ENCODE data around the gene TXNDC17.
A peak's percentile ranks its signal among the peaks of the same experiment; 100 is the strongest.
"Not testable (repeated sequence)": the region's sequence is repeated elsewhere in the genome, so short reads cannot be mapped to it uniquely, and the experiment has no call there.

The TXNDC17 gene

DNA sequence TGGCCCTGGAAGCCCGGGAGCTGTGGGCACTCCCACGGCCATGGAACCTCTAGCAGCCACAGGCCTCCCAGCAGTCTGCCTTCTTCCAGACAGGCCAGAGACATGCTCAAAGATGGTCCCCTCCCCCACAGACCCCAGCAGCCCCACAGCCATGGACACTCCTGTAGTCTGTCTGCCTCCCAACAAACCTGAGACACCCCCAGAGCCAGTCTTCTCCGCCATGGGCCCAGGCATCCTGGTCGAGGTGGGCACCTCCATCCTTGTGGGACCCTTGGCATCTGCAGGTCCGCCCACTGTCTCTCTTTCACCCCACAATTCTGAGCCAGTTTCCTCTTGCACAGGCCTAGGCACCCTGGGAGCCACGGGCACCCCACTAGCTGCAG is 3.4 kb upstream of the TXNDC17 start:
- no peak for ATAC-seq
- DNase-seq: no peak

DNA sequence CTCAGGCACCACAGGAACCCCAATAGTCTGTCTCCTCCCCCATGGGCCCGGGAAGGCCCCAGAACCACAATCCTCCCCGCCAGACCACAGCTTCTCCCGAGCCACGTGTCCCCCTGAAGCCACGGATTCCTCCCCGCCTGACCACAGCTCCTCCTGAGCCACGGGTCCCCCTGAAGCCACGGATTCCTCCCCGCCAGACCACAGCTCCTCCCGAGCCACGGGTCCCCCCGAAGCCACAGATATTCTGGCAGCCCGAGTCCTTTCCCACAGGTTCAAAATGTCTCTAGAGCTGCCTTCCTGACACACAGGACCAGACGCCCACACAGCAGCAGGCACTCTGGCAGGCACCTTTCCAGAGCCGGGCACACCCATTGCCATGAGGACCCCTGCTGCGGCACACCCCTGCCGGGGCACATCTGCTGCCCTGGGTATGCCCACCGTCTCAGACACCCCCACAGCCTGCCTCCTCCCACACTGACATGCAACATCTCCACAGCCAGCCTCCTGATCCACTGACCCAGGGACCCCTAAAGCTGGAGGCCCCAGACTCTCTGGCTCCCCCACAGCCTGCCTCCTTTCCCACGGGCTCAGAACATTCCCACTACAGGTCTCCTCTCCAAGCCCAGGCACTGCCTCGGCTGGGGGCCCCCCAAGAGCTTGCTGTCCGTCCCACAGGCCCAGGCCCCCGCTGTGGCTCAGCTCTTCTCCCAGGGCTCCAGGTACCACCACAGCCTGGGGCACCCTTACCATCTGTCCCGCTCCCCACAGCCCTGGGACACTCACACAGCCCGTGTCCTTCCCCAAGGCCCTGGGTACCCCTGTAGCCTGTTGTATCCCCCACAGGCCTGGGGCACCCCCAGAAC is 2.6 kb upstream of the TXNDC17 start:
- no peak for DNase-seq
- no peak for ATAC-seq

DNA sequence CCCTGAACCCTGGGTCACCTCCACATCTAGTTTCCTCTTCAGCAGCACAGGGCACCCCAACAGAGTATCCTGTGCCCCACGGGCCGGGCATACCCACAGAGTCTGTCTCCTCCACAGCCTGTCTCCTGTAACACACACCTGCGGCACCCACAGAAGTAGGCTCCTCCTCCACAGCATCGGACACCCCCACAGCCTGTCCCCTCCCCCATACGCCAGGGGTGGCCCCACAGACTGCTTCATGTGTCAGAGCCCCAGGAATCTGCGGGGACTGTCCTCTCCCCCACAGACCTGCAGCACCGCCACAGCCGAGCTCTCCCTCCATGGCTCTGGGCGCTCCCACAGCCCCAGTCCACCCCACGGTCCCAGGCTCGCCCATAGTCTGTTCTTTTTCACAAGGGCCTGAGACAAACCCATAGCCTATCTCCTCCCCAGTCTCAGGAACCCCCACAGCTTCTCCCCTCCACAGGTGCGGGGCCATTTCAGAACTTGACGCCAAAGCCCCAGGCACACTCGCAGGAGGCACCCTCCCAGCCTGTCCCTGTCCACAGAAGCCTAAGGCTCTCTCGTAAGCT is 1.8 kb upstream of the TXNDC17 start:
- no peak for ATAC-seq
- DNase-seq: peak; percentile 24

DNA sequence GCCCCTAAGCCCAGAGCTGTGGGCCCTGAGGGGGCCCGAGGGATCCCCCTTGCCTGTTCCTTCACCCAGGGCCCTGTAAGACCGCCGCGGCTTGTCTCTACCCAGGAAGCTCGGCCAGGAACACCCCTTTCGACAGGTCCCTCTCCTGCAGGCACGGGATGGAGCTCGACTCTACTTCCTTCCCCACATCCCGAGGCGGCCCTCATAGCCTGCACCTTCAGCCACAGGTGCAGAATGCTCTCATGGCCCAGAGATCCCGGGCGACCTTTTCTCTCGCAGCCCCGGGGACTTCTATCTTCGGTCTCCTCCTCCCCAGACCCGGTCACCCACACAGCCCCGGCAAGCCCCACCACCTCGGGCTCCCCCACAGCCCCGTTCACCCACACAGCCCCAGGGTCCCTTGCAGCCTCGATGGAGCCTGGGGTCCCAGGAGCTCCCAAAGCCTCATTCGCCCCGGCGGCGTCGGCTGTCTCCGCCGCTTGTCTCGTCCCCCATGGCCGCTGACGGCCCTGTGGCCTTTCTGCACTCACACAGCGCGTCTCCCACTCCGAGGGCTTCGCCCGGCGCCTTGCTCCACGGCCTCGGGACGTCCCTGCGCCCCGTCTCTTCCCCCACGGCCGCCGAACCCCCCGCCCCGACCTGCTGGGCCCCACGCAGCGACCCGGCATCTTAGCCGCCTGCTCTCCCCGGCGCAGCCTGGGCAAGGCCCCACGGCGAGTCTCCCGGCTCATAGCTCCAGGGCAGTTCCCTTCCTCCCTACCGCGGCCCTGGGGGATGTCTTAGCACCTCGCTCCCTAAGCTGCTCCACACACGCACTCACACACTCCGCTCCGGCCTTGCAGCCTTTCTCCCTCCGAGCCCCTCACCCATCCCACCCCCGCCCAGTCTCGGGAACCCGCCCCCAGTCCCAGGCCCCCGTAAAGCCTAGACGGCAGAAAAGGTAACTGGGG is 999 bp upstream of the TXNDC17 start:
- ATAC-seq (peak; percentile 16), DNase-seq (peak; percentile 45)

DNA sequence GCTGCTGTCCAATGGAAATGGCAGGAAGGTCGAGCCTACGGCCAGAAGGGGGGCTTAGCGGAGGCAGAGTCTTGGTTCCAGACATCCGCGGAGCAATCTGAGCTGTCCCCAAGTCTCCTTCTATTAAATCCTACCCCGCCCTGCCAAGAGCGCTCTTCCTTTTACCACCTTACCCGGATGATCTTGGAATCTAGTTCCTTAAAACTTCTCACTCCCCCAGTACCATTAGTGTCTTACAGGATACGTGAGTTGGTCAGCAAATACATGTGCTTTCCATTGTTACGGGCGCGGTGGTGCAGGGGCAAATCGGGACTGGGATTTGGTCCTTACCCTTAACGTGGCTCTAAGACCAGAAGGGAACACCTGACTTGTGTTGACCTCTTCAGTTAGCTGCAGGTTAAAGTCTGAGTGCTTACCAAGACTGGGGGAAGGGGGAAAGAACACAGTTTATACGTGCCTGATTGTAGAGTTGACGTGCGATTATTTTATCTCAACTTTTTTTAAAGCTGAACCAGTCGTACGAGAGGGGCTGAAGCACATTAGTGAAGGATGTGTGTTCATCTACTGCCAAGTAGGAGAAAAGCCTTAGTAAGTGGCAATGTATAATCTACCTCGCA is 495 bp downstream of the TXNDC17 start:
- no peak for ATAC-seq
- DNase-seq: no peak

DNA sequence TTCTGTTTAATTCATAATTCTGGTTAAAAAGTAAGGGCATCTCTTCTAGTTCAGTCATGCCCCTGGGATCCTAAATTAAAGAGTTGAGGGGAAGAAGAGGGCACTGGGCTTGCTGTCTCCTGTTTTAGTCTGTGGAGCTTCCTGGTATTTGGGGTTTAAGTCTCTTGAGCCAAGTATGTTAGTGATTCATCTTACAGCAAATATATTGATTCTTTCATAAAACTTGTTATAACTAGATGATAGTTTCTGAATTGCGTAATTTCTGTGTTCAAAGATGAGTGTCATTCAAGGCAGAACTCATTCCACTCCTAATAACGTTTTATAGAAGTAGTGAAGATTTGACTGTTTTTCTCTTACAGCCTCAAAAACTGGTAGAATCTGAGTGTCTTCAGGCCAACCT is 1.7 kb downstream of the TXNDC17 start:
- DNase-seq: no peak
- ATAC-seq: no peak

DNA sequence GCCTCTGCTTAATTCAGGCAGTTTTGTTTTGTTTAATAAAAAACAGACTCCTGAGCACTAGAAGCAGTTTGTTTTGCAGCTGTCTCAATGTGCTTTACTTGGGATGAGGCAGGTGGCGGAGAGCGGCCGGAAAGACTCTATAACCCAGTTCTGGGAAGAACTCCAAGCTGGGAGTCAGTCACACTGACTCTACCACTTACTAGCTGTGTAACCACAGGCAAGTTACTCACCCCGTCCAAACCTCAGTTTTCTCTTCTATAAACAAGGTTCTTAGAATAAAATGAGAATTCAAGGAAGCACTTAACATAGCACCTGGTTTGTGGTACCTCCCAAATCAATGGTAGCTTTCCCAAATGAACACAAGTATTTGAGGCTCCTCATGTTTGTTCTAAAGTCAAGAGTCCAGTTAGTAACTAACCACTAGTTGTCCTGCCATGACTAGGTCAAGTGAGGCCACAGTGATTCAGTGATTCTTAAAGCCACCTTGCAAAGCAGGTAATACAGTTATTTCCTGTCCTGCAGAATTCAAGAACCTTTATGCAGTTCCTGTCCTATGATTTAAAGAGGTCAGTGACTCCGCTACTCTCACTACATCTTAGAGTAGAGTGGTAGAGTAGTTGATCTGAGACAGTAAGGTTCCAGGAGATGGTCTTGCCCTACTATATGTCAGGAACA is 2.7 kb downstream of the TXNDC17 start:
- ATAC-seq: no peak
- no peak for DNase-seq

DNA sequence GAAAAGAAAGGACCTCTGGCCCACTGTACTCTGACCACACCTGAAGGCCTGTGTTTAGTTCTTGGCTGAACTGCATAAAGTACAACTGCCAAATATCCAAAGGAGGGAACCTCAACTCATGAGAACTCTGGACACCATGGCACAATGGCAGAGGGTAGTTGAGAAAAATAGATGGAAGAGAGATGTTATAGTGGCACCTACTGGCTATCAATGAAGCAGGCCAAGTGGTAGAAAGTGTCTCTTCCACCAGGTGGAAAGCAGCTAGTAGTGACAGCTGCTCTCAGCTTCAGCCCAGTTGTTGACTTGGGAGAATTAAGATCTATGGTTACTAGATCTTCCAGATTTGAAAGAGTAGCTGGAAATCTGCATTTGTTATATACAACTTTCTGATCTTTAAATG is 7.3 kb downstream of the TXNDC17 start:
- no peak for DNase-seq
- ATAC-seq: no peak

DNA sequence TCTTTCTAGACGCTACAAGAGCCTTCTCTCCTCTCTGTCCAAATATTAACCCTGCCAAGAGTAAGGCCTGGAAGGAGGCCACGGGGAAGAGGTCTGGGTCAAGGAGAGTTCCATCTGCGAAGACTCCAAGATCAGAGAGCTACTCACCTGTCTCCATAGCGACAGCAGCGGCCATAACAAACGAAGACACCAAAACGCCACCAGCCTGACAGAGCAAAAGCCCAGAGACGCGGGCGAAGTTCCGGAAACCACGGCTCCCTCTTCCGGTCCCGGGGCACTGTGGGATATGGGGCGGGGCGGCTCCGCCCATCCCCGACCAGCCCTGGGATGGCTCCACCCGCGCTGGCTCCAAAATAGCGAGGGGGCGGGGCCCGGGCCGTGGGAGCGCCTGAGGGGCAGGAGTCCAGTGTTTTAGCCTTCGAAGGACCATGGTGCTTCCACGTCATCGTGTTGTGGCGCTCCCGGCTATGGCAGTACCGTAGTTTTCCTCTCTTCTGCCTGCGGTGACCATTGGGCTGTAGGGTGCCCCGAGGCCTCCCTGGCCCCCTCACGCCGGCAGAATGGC is 10.6 kb downstream of the TXNDC17 start, which contains the start of the genes C17orf100 and MED31:
Gene C17orf100 (plus strand): TSS at position 409 of the 565 bp plus-strand sequence. CDS start 152 bp downstream, at position 561.
Gene MED31 (minus strand): TSS at position 252 of the 565 bp plus-strand sequence. CDS start 77 bp downstream, at position 175.
- ATAC-seq: peak; percentile 99

DNA sequence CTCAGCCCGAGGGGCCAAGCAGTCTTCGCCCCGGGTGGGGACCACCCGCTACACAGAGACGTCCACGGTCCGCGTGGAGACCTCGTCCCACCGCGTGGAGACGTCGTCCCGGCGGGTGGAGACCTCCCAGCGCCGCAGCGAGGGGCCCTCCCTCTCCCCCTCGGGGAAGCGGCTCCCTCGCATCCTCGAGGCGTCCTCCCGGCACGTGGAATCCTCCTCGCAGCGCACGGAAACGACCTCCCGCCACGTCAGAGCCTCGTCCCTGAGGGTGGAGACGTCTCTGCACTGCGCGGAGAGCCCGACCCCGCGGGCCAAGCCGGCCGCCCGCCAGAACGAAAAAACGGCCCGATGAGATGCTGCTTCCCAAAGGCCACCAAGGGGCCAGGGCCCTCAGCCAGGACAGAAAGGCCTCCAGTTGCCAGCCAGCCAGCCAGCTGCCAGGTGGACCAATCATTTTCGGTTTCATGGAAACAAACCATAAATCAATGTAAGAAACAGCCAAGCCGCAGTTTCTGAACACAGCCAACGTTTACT is 11.1 kb downstream of the TXNDC17 start:
- peak; percentile 53 for DNase-seq
- peak; percentile 9 for ATAC-seq

More for the DNA sequence above, 10.6 kb downstream of the TXNDC17 start, which contains the start of the genes C17orf100 and MED31:
- peak; percentile 96 for DNase-seq

DNA sequence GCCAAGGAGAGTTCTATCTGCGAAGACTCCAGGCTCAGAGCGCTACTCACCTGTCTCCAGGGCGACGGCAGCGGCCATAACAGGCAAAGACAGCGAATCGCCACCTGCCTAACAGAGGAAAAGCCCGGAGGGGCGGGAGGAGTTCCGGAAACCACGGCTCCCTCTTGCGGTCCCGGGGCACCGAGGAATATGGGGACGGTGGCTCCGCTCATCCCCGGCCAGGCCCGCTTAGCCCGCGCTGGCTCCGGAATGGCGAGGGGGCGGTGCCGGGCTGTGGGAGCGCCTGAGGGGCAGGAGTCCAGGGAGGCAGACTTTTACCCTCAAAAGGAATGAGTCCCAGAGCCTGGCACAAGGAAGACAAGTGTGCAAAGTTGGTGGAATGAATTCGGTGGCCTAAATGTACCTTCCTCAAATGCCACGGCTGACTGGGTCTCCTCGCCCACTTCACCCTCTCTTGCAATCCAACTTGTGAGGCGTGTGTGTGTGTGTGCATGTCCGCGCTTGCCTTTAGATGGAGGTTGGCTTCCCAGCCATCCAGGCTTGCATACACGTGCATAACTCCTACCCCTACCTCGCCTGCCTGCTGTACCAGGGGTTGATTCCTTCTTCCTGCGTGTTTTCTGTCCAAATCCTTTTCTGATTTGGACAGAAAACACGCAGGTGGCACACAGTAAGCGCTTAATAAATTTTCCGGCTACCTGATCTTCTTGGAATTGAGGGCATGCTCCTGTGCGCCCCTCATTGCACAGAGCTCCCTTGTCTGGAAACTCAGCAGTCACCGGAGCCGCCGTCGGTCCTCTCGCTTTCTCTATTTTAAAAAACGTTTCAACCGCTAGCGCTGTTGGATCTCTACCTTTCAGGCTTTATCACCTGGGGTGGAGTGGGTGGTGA is 14.2 kb downstream of the TXNDC17 start:
- DNase-seq: no peak
- ATAC-seq: no peak

DNA sequence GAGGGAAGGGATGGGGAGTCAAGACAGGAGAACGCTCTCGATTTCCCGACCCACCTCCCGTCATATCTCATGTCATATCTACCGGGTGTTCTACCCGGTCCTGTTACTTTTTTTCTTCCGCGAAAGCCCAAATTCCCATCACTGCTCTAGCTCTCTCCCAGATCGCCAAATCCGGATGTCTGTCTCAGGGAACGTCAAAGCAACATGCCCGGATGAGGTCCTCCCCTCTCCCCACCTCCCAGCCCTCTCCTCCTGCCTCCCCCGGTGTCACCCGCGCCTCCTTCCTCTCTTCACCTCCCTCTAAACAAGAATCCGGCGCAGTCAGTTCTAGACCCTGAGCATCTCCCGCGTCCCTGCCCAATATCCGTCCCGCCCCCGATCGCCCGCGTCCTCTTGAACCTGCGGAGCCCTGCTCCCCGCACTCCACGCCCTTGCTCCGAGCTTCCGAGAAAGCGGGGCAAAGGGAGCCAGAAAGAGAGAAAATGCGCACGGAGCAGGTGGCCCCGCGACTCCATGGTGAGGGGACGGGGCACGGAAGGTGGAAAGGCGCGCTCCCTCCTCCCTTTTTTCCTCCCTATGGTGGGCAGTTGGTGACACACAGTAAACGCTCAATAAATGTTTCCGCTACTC is 15.0 kb downstream of the TXNDC17 start:
- DNase-seq, ATAC-seq: not testable (repeated sequence)

DNA sequence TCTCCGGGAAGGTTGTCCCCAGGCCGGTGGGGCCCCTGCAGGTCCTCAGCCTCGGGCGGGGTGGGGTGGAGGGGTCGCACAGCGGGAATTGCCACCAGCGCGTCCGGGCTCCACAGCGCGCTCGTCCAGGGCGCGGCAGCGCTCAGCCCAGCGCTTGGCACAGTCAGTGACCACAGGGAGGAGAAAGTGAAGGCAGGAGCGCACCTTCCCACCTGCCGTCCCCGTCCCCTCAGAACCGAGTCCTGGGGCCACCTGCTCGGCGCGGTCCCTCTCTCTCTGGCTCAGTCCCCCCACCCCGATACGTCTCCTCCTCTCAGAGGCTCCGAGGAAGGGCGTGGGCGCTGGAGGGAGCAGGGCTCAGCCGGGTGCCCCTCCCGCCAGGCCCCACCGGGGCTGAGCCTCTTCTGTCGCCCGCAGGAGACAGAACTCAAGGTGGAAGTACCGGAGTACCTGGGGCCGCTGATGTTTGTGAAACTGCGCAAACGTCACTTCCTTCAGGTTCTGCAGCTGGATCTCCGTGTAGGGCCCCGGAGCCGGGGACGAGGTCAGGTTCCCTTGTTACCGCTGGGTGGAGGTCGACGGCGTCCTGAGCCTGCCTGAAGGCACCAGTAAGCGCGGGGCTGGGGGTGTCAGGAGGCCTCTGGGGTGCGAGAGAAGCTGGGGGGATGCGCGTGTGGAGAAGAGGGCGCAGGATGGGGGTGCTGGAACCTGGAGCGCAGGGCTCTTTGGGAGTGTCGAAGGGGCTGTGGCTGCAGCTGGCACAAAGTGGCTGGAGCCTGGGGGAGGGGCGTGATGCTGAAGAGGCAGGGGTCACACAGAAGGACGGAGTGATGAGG is 16.2 kb downstream of the TXNDC17 start:
- DNase-seq (peak; percentile 55), ATAC-seq (peak; percentile 68)

DNA sequence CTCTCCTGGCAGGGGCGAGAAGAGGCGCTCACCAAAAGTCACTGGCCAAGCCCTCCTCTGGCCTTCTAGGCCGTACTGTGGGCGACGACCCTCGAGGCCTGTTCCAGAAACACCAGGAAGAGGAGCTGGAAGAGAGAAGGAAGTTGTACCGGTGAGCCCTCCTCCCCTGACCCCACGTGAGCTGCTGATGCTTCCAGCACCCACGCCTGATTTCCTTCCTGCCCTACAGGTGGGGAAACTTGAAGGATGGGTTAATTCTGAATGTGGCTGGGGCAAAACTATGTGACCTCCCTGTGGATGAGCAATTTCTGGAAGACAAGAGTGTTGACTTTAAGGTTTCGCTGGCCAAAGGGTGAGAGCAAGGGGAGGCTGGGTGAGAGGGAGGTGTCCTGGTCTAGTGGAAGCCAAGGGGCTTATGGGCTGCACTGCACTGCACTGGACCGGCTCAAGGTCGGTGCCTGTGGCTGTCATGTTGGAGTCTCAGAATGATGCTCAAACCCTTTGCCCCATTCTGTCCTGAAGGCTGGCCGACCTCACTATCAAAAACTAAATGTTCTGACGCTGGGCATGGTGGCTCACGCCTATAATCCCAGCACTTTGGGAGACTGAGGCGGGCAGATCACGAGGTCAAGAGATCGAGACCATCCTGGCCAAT is 16.9 kb downstream of the TXNDC17 start:
- ATAC-seq (no peak), DNase-seq (no peak)

DNA sequence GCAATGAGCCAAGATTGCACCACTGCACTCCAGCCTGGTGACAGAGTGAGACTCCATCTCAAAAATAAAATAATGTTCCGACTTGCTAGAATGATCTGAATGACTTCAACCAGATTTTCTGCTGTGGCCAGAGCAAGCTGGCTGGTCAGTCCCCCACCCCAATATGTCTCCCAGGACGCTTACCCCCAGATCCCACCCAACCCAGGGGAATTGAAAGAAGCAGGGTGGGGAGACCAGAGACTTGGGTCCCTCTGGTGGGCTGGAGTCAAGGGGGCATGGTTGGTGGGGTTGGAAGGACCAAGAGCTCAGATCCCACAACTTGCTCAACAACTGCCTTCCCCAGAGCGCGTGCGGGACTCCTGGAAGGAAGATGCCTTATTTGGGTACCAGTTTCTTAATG is 17.6 kb downstream of the TXNDC17 start:
- DNase-seq, ATAC-seq: not testable (repeated sequence)

DNA sequence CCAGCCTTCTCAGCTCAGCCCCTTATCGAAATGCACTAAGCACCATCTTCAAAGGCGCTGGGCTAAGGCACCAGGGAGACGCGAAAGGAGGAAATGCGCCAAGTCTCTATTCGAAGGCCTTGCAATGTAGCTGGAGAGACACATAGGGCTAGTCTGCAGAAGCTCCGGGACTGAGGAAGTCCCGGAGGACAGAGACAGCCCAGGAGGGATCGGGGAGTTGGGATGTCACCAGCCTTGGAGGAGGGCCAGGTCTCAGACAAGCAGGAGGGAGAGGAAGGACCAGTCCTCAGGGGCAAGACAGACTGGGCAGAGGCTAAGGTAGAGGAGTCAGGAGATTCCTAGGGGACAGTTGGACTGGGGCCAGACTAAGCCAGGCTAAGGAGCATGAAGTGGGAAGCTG is 19.2 kb downstream of the TXNDC17 start:
- DNase-seq (no peak), ATAC-seq (no peak)

DNA sequence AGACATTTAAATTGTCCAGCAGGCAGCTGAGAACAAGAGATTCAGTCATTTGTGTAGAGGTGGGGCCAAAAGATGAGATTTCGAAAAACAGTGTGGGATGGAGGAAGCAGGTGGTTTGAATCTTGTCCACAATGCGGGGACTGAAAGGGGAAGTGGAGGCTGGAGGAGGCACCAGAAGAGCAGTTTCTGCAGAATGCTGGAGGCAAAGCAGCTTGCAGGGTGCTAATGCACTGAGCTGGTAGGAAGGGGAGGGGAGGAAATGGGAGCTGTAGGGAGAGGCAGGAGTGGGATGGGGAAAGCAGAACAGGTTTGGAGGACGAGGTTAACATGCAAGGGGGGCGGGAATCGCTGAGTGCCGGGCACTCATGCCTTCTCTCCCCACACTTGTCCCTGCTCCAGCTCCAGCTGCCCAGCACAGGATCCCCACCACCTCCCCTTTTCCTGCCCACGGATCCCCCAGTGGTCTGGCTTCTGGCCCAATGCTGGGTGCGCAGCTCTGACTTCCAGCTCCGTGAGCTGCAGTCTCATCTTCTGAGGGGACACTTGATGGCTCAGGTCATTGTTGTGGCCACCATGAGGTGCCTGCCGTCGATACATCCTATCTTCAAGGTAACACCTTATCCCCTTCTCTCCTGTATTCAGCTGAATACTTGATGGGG is 20.1 kb downstream of the TXNDC17 start:
- ATAC-seq (peak; percentile 41), DNase-seq (no peak)
